GM12878 (cell line): ENCODE results near the gene COL23A1. TPM values are rescaled to one million over a fixed set of nuclear protein-coding genes. Genes with fewer than 3 reads are reported as not detected.

Experiments
- ATAC-seq: fragments of 200-7000 bp; cut with Tn5 transposase; 3 replicates; pipeline ENCODE4 v1.9.1; 2020; ENCODE audit warnings: mild to moderate bottlenecking, moderate library complexity
- BruUV-seq: library from RNA; stranded (reverse); fragments of 400-500 nt; replicated peaks from 2 replicates; lab custom pipeline; 2021; lab: Mats Ljungman, UMichigan
- CTCF ChIA-PET: fragments of 300-600 bp; sonication (Branson Sonifier 250); formaldehyde crosslinking; extraction: SDS; loops from one replicate; lab custom pipeline; 2021; ENCODE audit warnings: inconsistent platforms; lab: Yijun Ruan, JAX
- POLR2A ChIA-PET: fragments of 350-600 bp; formaldehyde crosslinking; extraction: SDS; loops from one replicate; lab custom pipeline; 2021; ENCODE audit warnings: inconsistent platforms; lab: Charles Lee
- RAD21 ChIA-PET: fragments of 300-600 bp; sonication (Branson Sonifier 250); formaldehyde crosslinking; loops from one replicate; lab custom pipeline; 2023; ENCODE audit warnings: antibody characterized with exemption; ENCODE audit not compliant: unreplicated experiment; lab: Charles Lee
- SMC1A ChIA-PET: fragments of 300-600 bp; sonication (Branson Sonifier 250); formaldehyde crosslinking; loops from one replicate; lab custom pipeline; 2023; ENCODE audit not compliant: unreplicated experiment, uncharacterized antibody; lab: Charles Lee
- DNase-seq: peaks from one replicate; pipeline ENCODE4 v3.0.0-alpha.2; 2011; ENCODE audit warnings: low read depth, low spot score
- FAIRE-seq: peaks from 3 replicates; lab custom pipeline; 2011; peaks lifted over from hg19 to GRCh38; lab: Jason Lieb, UNC
- H2AFZ ChIP-seq: 2 replicates; pipeline ENCODE4 v1.6.0; 2011; ENCODE audit warnings: low read depth, low read length, control low read depth; ENCODE audit not compliant: control insufficient read depth
- H3K27ac ChIP-seq: 2 replicates; pipeline ENCODE4 v1.5.1; 2011; ENCODE audit warnings: control low read depth; ENCODE audit not compliant: control insufficient read depth, insufficient read depth
- H3K27me3 ChIP-seq, 2 experiments: replicated peaks in 1 of 2; 2 replicates each; pipeline versions ENCODE4 v1.6.0 to v1.6.1; 2011; ENCODE audit warnings: low read length in 1 of 2; ENCODE audit not compliant: control insufficient read depth in 2 of 2, insufficient read depth in 2 of 2
- H3K36me3 ChIP-seq, 2 experiments: 2 replicates each; pipeline ENCODE4 v1.5.1; 2011; ENCODE audit warnings: low read length in 1 of 2; ENCODE audit not compliant: control insufficient read depth in 2 of 2, insufficient read depth in 2 of 2
- H3K4me1 ChIP-seq: 2 replicates; pipeline ENCODE4 v1.6.1; 2011; ENCODE audit warnings: mild to moderate bottlenecking, low read length, moderate library complexity, mixed read lengths; ENCODE audit not compliant: control insufficient read depth, insufficient read depth
- H3K4me2 ChIP-seq: 2 replicates; pipeline ENCODE4 v1.6.0; 2011; ENCODE audit warnings: control low read depth; ENCODE audit not compliant: control insufficient read depth, insufficient read depth
- H3K4me3 ChIP-seq: fragments of 200-600 bp; sonication (generic); 2 replicates; pipeline ENCODE4 v1.5.1; 2016
- H3K79me2 ChIP-seq: 2 replicates; pipeline ENCODE4 v1.6.0; 2011; ENCODE audit warnings: low read length; ENCODE audit not compliant: control insufficient read depth, insufficient read depth
- H3K9ac ChIP-seq: 2 replicates; pipeline ENCODE4 v1.8.0; 2011; ENCODE audit warnings: low read length, control low read depth, mixed read lengths; ENCODE audit not compliant: control insufficient read depth, insufficient read depth
- H3K9me3 ChIP-seq: replicated peaks from 3 replicates; pipeline ENCODE4 v1.5.1; 2011; ENCODE audit warnings: mild to moderate bottlenecking, low read length; ENCODE audit not compliant: control insufficient read depth, insufficient read depth
- H4K20me1 ChIP-seq: 2 replicates; pipeline ENCODE4 v1.6.0; 2011; ENCODE audit not compliant: control insufficient read depth, insufficient read depth
- CBFB ChIP-seq: IDR thresholded peaks from 2 replicates; pipeline ENCODE4 v1.6.1; 2016; ENCODE audit warnings: antibody characterized with exemption, low read depth
- CBX3 ChIP-seq: fragments of 200-600 bp; sonication (generic); IDR thresholded peaks from 2 replicates; pipeline ENCODE4 v1.6.1; 2016; ENCODE audit warnings: low read depth, borderline replicate concordance
- CEBPB ChIP-seq, 2 experiments: fragments of 150-350 bp in 1 of 2; IDR thresholded peaks; 2 replicates each; pipeline ENCODE4 v1.6.1; 2012 to 2014; ENCODE audit warnings: low read depth in 2 of 2, low read length in 2 of 2, borderline replicate concordance in 1 of 2, inconsistent platforms in 1 of 2
- CEBPZ ChIP-seq: fragments of 150-350 bp; IDR thresholded peaks from 2 replicates; pipeline ENCODE4 v1.6.1; 2016; ENCODE audit warnings: low read depth, low read length
- CHD1 ChIP-seq: IDR thresholded peaks from 2 replicates; pipeline ENCODE4 v1.6.1; 2012; ENCODE audit warnings: low read depth, low read length, improper control_type of control experiment
- CHD4 ChIP-seq: fragments of 200-600 bp; sonication (generic); IDR thresholded peaks from 2 replicates; pipeline ENCODE4 v1.6.1; 2016; ENCODE audit warnings: mild to moderate bottlenecking
- EGR1 ChIP-seq, 2 experiments: IDR thresholded peaks; 1 replicate in 1 of 2; 2 replicates in 1 of 2; pipeline ENCODE4 v1.6.1; 2011 to 2012; ENCODE audit warnings: low read depth in 2 of 2, low read length in 2 of 2, borderline replicate concordance in 1 of 2, mild to moderate bottlenecking in 1 of 2, moderate library complexity in 1 of 2
- HCFC1 ChIP-seq: fragments of 150-350 bp; IDR thresholded peaks from 2 replicates; pipeline ENCODE4 v1.6.1; 2014; ENCODE audit warnings: low read length
- JUND ChIP-seq: IDR thresholded peaks from 2 replicates; pipeline ENCODE4 v1.6.1; 2012; ENCODE audit warnings: low read depth, mild to moderate bottlenecking, low read length, improper control_type of control experiment, moderate library complexity
- KDM1A ChIP-seq: fragments of 200-600 bp; sonication (generic); IDR thresholded peaks from 2 replicates; pipeline ENCODE4 v1.6.1; 2016; ENCODE audit warnings: borderline replicate concordance
- MEF2B ChIP-seq: fragments of 450-650 bp; IDR thresholded peaks from 2 replicates; pipeline ENCODE4 v1.6.1; 2018; ENCODE audit warnings: mild to moderate bottlenecking, moderate library complexity; ENCODE audit not compliant: partially characterized antibody, poor library complexity, severe bottlenecking
- RBBP5 ChIP-seq: fragments of 200-600 bp; sonication (generic); conservative IDR thresholded peaks from 2 replicates; pipeline ENCODE4 v1.6.1; 2016
- SIX5 ChIP-seq: IDR thresholded peaks from 2 replicates; pipeline ENCODE4 v1.6.1; 2011; ENCODE audit warnings: mild to moderate bottlenecking, low read depth, low read length, moderate library complexity; ENCODE audit not compliant: severe bottlenecking
- SREBF2 ChIP-seq: IDR thresholded peaks from 2 replicates; pipeline ENCODE4 v1.6.1; 2012; ENCODE audit warnings: mild to moderate bottlenecking, low read length
- TAF1 ChIP-seq: IDR thresholded peaks from 2 replicates; pipeline ENCODE4 v1.6.1; 2011; ENCODE audit warnings: mild to moderate bottlenecking, low read depth, low read length, borderline replicate concordance
- USF1 ChIP-seq: IDR thresholded peaks from 2 replicates; pipeline ENCODE4 v1.6.1; 2011; ENCODE audit warnings: borderline replicate concordance, low read depth, mild to moderate bottlenecking, moderate library complexity, mixed read lengths, low read length; ENCODE audit not compliant: insufficient read depth; ENCODE audit errors: extremely low read length
- WGBS: methylation state at CpG from one replicate; pipeline ENCODE4 v1.1.6; 2016; ENCODE audit warnings: low lambda C conversion rate; ENCODE audit not compliant: insufficient replicate concordance, insufficient coverage; ENCODE audit errors: missing lambda C conversion rate; 5-methylcytosine and 5-hydroxymethylcytosine counted together
- in situ Hi-C: fragments of 300-500 bp; cut with MboI; formaldehyde crosslinking; loops from 9 replicates; pipeline ENCODE4 v1.14.3; 2018; ENCODE audit warnings: mixed read lengths
- intact Hi-C: fragments of 100-400 bp; cut with micrococcal nuclease; formaldehyde crosslinking; loops from one replicate; pipeline ENCODE4 v1.14.2; 2022; ENCODE audit not compliant: unreplicated experiment
- polyA plus RNA-seq, 11 experiments: library from polyadenylated mRNA; depleted of rRNA in 4 of 11; unstranded in 6 of 11; stranded (reverse) in 5 of 11; fragments of >200 nt; fragmentation: Nextera tagmentation in 4 of 11; fragmentation: Illumina TruSeq in 1 of 11; extraction: Ambion mirVana in 4 of 11; extraction: Trizol in 1 of 11; gene quantifications; 1 replicate in 1 of 11; 2 replicates in 10 of 11; pipeline versions ENCODE4 v1.2.1 to v1.2.3, GENCODE V29; 2011 to 2016; ENCODE audit warnings: inconsistent platforms in 2 of 11, missing spikeins in 2 of 11, low read depth in 1 of 11
- total RNA-seq, 4 experiments: library from RNA; depleted of rRNA in 3 of 4; stranded (reverse); fragments of >200 nt in 3 of 4; fragmentation: Illumina TruSeq in 1 of 4; extraction: Trizol in 1 of 4; gene quantifications; 2 replicates each; pipeline versions ENCODE4 v1.2.1 to v1.2.3, GENCODE V29; 2013 to 2021
- TF ChIP-seq, protein P1 (sequence below): fragments of 450-650 bp; conservative IDR thresholded peaks from 2 replicates; pipeline ENCODE4 v1.6.1; 2017; ENCODE audit warnings: mild to moderate bottlenecking, moderate library complexity

Gene COL23A1
- total and polyA plus RNA-seq, 10 of the 15 experiments (the other 5 are each of a cell fraction or from before 2014, with no cell fraction given), result 0.03 to 0.83 (median 0.09) TPM; not detected in 5

- TF ChIP-seq CBX3 (no peak), KDM1A (no peak), JUND (no peak), EGR1 (IDR thresholded peaks at IDR 0.05; ENCODE audit: borderline replicate concordance in 1 of 2, low read depth in 2 of 2, low read length in 2 of 2) (no peak), CEBPB (IDR thresholded peaks at IDR 0.05; ENCODE audit: borderline replicate concordance in 1 of 2, low read depth in 2 of 2, low read length in 2 of 2) (no peak), CHD4 (no peak), USF1 (no peak), RBBP5 (no peak)
- TF ChIP-seq, all 136 proteins: peak for 0
These were observed 124.3 kb downstream of the COL23A1 start (continued) for GRCh38 chr5:178465861-178466288.

DNA sequence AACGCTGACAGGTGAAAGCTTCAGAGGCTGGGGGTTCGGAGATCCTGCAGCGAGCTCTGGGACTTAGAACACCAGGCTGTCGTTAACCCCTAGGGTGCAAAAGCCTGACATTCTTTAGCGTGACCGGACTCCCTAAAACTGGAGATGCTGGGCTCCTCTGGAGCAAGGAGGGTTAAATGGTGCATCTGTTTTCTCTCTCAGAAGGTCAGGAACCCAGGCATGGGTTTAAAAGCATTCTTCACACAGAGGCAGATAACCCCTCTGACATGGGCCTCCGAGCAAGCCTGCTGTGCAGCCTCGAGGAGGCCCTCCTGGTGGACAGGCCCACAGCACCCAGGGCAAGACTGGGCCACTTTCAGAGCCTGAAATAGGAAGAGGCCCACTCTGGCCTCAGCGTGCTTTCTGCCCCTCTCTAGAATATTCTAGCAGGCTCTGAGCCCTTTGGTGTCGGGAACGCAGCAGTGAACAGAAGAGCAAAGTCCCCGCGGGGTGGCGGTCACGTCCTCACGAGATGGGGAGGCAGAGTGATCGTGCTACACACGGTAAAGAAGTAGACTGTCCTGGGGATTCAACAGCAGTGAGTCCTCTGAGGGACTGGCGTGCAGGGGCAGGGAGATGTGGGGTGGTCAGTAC, 124.8 kb downstream of the COL23A1 start:
- H4K20me1 ChIP-seq, result no peaks in the 10 kb centered on the region
- H2AFZ ChIP-seq, result no peak overlapping the region
- intact Hi-C loops (no loop called here), in situ Hi-C loops (no loop called here)
- H3K4me1 ChIP-seq, result no peaks in the 10 kb centered on the region
- no peaks in the 10 kb centered on the region for H3K9me3 ChIP-seq
- H3K9ac ChIP-seq, result no peak overlapping the region
- no peak for FAIRE-seq
- no peaks in the 10 kb centered on the region for H3K27me3 ChIP-seq
- no peak overlapping the region for H3K4me2 ChIP-seq
- ATAC-seq, result no peak
- DNase-seq, result no peak
- RAD21 ChIA-PET, result no interaction called here
- POLR2A ChIA-PET, result no interaction called here
- H3K4me3 ChIP-seq, result no peak overlapping the region
- no peaks in the 10 kb centered on the region for H3K79me2 ChIP-seq
- no peaks in the 10 kb centered on the region for H3K36me3 ChIP-seq
- no TSS peak for BruUV-seq
- SMC1A ChIA-PET, result interaction anchor here (0.7 kb wide), 1 partner anchor 264 kb away, joined by 3 read pairs; no protein-coding TSS in a partner anchor
- 60% methylated on average over 19 of the region's 19 CpGs for WGBS
- H3K27ac ChIP-seq, result no peak overlapping the region
- TF ChIP-seq TAF1 (no peak), CHD1 (no peak), HCFC1 (no peak), CBFB (no peak), SIX5 (no peak), SREBF2 (no peak), MEF2B (no peak), CEBPZ (no peak)
- TF ChIP-seq, protein P1, sequence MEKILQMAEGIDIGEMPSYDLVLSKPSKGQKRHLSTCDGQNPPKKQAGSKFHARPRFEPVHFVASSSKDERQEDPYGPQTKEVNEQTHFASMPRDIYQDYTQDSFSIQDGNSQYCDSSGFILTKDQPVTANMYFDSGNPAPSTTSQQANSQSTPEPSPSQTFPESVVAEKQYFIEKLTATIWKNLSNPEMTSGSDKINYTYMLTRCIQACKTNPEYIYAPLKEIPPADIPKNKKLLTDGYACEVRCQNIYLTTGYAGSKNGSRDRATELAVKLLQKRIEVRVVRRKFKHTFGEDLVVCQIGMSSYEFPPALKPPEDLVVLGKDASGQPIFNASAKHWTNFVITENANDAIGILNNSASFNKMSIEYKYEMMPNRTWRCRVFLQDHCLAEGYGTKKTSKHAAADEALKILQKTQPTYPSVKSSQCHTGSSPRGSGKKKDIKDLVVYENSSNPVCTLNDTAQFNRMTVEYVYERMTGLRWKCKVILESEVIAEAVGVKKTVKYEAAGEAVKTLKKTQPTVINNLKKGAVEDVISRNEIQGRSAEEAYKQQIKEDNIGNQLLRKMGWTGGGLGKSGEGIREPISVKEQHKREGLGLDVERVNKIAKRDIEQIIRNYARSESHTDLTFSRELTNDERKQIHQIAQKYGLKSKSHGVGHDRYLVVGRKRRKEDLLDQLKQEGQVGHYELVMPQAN, result no peak
- CTCF ChIA-PET, result no interaction called here
